Measurements from ENCODE around the gene FGF1. TPM values are rescaled to one million over a fixed set of nuclear protein-coding genes. Genes with fewer than 3 reads are reported as not detected.

Gene FGF1
- total and polyA plus RNA-seq, 9 donors, result 0.10 to 3.6 (median 0.55) TPM

- intact Hi-C loops (cut with DNase I), result loop anchor here in 1 of 4 donors (10.0 kb wide), 1 partner anchor 389 kb away; no protein-coding TSS in a partner anchor
- Histone ChIP-seq H3K9me3 (no peaks in the 10 kb centered on the region), H3K27me3 (no peaks in the 10 kb centered on the region), H3K27ac (no peak overlapping the region), H3K4me3 (no peak overlapping the region), H3K36me3 (no peaks in the 10 kb centered on the region), H3K4me1 (ENCODE audit: insufficient read depth) (no peaks in the 10 kb centered on the region)
- DNase-seq, result no peak
- TF ChIP-seq POLR2A (IDR thresholded peaks at IDR 0.05) (no peak), EP300 (IDR thresholded peaks at IDR 0.05) (no peak)
- TF ChIP-seq, protein P1, sequence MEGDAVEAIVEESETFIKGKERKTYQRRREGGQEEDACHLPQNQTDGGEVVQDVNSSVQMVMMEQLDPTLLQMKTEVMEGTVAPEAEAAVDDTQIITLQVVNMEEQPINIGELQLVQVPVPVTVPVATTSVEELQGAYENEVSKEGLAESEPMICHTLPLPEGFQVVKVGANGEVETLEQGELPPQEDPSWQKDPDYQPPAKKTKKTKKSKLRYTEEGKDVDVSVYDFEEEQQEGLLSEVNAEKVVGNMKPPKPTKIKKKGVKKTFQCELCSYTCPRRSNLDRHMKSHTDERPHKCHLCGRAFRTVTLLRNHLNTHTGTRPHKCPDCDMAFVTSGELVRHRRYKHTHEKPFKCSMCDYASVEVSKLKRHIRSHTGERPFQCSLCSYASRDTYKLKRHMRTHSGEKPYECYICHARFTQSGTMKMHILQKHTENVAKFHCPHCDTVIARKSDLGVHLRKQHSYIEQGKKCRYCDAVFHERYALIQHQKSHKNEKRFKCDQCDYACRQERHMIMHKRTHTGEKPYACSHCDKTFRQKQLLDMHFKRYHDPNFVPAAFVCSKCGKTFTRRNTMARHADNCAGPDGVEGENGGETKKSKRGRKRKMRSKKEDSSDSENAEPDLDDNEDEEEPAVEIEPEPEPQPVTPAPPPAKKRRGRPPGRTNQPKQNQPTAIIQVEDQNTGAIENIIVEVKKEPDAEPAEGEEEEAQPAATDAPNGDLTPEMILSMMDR (IDR thresholded peaks at IDR 0.05), result no peak
- WGBS, 3 donors, result 77 to 85% (median 82%) methylated on average over 8 of the region's 8 CpGs
These were observed 141.7 kb downstream of the FGF1 start for GRCh38 chr5:142544071-142544753.

DNA sequence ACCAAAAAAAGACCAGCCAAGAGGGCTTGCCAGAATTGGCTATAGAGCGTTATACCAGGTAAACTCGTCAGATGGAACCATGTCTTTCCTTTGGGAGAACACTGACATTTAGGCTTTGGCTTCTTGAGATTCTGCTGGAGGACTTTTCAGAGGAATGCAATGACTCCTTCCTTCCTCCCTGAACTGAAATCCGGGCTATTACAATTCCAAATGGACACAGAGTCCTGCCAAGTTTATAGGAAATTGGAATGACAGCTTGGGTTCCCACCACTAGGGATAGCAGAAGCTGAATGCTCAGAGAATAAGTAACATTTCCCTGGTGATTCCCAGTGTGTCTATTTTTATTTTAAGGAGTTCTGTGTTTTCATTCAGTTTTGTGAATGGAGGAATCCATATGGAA lies 143.0 kb downstream of the FGF1 start:
- TF ChIP-seq, protein P1 (IDR thresholded peaks at IDR 0.05), result no peak
- TF ChIP-seq EP300 (IDR thresholded peaks at IDR 0.05) (no peak), POLR2A (IDR thresholded peaks at IDR 0.05) (no peak)
- intact Hi-C loops (cut with DNase I), result loop anchor here in 1 of 4 donors (10.0 kb wide), 1 partner anchor 388 kb away; no protein-coding TSS in a partner anchor
- Histone ChIP-seq H3K9me3 (no peaks in the 10 kb centered on the region), H3K4me3 (no peak overlapping the region), H3K27me3 (no peaks in the 10 kb centered on the region), H3K27ac (no peak overlapping the region), H3K36me3 (no peaks in the 10 kb centered on the region), H3K4me1 (ENCODE audit: insufficient read depth) (no peaks in the 10 kb centered on the region)
- DNase-seq, result no peak
- 16 to 37% (median 37%) methylated on average over 3 of the region's 3 CpGs for WGBS, 3 donors

Other genes starting within 250 kb of the FGF1 start
- 10 to 100 TPM in 4 of 7 donors, 1 to 10 TPM in 3; 7.1 to 47.1 (median 16.2) TPM for gene ARHGAP26, start 84.3 kb upstream of the FGF1 start, total RNA-seq
- gene ARHGAP26, start 84.3 kb upstream of the FGF1 start, polyA plus RNA-seq, result 10 to 100 TPM in 1 of 2 donors, 1 to 10 TPM in 1; 1.9 to 12.0 TPM

Data from ovary (tissue), 9 donors.